HCT116 (cell line): ENCODE results near the gene SYT9. TPM values are rescaled to one million over a fixed set of nuclear protein-coding genes. Genes with fewer than 3 reads are reported as not detected.

ENCODE experiments used
- ATAC-seq: fragments of 200-7000 bp; cut with Tn5 transposase; 2 replicates; pipeline ENCODE4 v1.9.1; 2020; ENCODE audit warnings: mild to moderate bottlenecking, moderate library complexity
- BruUV-seq: library from RNA; stranded (reverse); fragments of 400-500 nt; replicated peaks from 2 replicates; lab custom pipeline; 2021; lab: Mats Ljungman, UMichigan
- CTCF ChIA-PET: fragments of 300-600 bp; sonication (Branson Sonifier 250); formaldehyde crosslinking; loops from one replicate; lab custom pipeline; 2021; ENCODE audit warnings: antibody characterized with exemption; lab: Charles Lee
- POLR2A ChIA-PET: fragments of 300-600, 350-600 bp; sonication (Branson Sonifier 250); formaldehyde crosslinking; loops from one replicate; lab custom pipeline; 2021; ENCODE audit warnings: antibody characterized with exemption; lab: Charles Lee
- RAD21 ChIA-PET, 2 experiments: fragments of 300-600 bp; sonication (Branson Sonifier 250); formaldehyde crosslinking; loops; one replicate each; lab custom pipeline; 2023; ENCODE audit warnings: low total read pairs in 2 of 2; ENCODE audit not compliant: uncharacterized antibody in 2 of 2, unreplicated experiment in 2 of 2, low non-redundant PET in 1 of 2; lab: Charles Lee
- DNase-seq: peaks from one replicate; pipeline ENCODE4 v3.0.0-alpha.2; 2010; ENCODE audit warnings: low read depth, low spot score
- H2AFZ ChIP-seq: fragments of 200-600 bp; shearing (Covaris generic), sonication (generic); 2 replicates; pipeline ENCODE4 v1.6.1; 2017; ENCODE audit warnings: low read depth, mixed run types, mixed read lengths, antibody characterized with exemption, low read length; ENCODE audit not compliant: poor library complexity, severe bottlenecking
- H3K27ac ChIP-seq: 2 replicates; pipeline ENCODE4 v1.5.1; 2012; ENCODE audit warnings: low read depth, low read length
- H3K27me3 ChIP-seq: fragments of 200-600 bp; sonication (generic); 2 replicates; pipeline ENCODE4 v1.6.1; 2016; ENCODE audit warnings: mixed run types, low read length, mixed read lengths; ENCODE audit not compliant: insufficient read depth
- H3K36me3 ChIP-seq, 2 experiments: fragments of 200-500 bp in 1 of 2; fragments of 200-600 bp in 1 of 2; sonication (Bioruptor generic) in 1 of 2; sonication (generic) in 1 of 2; 2 replicates each; pipeline versions ENCODE4 v1.5.1 to v1.6.1; 2014 to 2016; ENCODE audit warnings: low read length in 2 of 2, inconsistent platforms in 1 of 2, mixed read lengths in 1 of 2, mixed run types in 1 of 2; ENCODE audit not compliant: insufficient read depth in 2 of 2, control insufficient read depth in 1 of 2
- H3K4me1 ChIP-seq, 2 experiments: fragments of 200-600 bp in 1 of 2; sonication (generic) in 1 of 2; 2 replicates each; pipeline versions ENCODE4 v1.5.1 to v1.6.1; 2012 to 2017; ENCODE audit warnings: low read length in 2 of 2, inconsistent platforms in 1 of 2, mild to moderate bottlenecking in 1 of 2, mixed read lengths in 1 of 2, mixed run types in 1 of 2, moderate library complexity in 1 of 2; ENCODE audit not compliant: insufficient read depth in 2 of 2, control insufficient read depth in 1 of 2
- H3K4me2 ChIP-seq: fragments of 200-600 bp; sonication (generic); 2 replicates; pipeline ENCODE4 v1.6.1; 2017; ENCODE audit warnings: mixed run types, low read length, mixed read lengths
- H3K4me3 ChIP-seq, 2 experiments: fragments of 200-600 bp in 1 of 2; sonication (generic) in 1 of 2; replicated peaks in 1 of 2; 2 replicates each; pipeline ENCODE4 v1.5.1; 2011 to 2016; ENCODE audit warnings: low read length in 2 of 2, control low read depth in 1 of 2, low read depth in 1 of 2, mild to moderate bottlenecking in 1 of 2, mixed read lengths in 1 of 2, mixed run types in 1 of 2
- H3K79me2 ChIP-seq: fragments of 200-600 bp; sonication (generic); 2 replicates; pipeline ENCODE4 v1.6.1; 2017; ENCODE audit warnings: mild to moderate bottlenecking, mixed run types, low read length, moderate library complexity, mixed read lengths; ENCODE audit not compliant: insufficient read depth
- H3K9ac ChIP-seq: fragments of 200-600 bp; sonication (generic); 2 replicates; pipeline ENCODE4 v1.6.1; 2016; ENCODE audit warnings: low read length, mixed read lengths
- H3K9me2 ChIP-seq: fragments of 200-600 bp; sonication (generic), shearing (Covaris generic); 2 replicates; pipeline ENCODE4 v1.6.1; 2017; ENCODE audit warnings: mixed run types, mild to moderate bottlenecking, moderate library complexity; ENCODE audit not compliant: insufficient read depth
- H3K9me3 ChIP-seq, 2 experiments: fragments of 200-500 bp in 1 of 2; fragments of 200-600 bp in 1 of 2; sonication (Bioruptor generic) in 1 of 2; sonication (generic) in 1 of 2; 2 replicates each; pipeline ENCODE4 v1.6.1; 2014 to 2017; ENCODE audit warnings: low read length in 2 of 2, mixed read lengths in 2 of 2, inconsistent platforms in 1 of 2, low read depth in 1 of 2, mild to moderate bottlenecking in 1 of 2, mixed run types in 1 of 2, moderate library complexity in 1 of 2; ENCODE audit not compliant: control insufficient read depth in 1 of 2, insufficient read depth in 1 of 2
- H4K20me1 ChIP-seq: fragments of 200-600 bp; sonication (generic), shearing (Covaris generic); 2 replicates; pipeline ENCODE4 v1.6.1; 2017; ENCODE audit warnings: mixed run types, mild to moderate bottlenecking, moderate library complexity; ENCODE audit not compliant: insufficient read depth
- CEBPB ChIP-seq: IDR thresholded peaks from 2 replicates; pipeline ENCODE4 v1.6.1; 2012; ENCODE audit warnings: low read depth
- EZH2 ChIP-seq: fragments of 200-600 bp; sonication (generic); IDR thresholded peaks from 2 replicates; pipeline ENCODE4 v1.6.1; 2017; ENCODE audit warnings: antibody characterized with exemption, mixed run types
- FOSL1 ChIP-seq: IDR thresholded peaks from 2 replicates; pipeline ENCODE4 v1.6.1; 2012; ENCODE audit warnings: low read depth
- JUND ChIP-seq: IDR thresholded peaks from 2 replicates; pipeline ENCODE4 v1.6.1; 2012
- POLR2A ChIP-seq: IDR thresholded peaks from 2 replicates; pipeline ENCODE4 v1.7.0; 2011; ENCODE audit warnings: borderline replicate concordance; ENCODE audit not compliant: insufficient read depth, insufficient read length; ENCODE audit errors: extremely low read depth
- POLR2AphosphoS5 ChIP-seq: IDR thresholded peaks from 2 replicates; pipeline ENCODE4 v1.6.1; 2011; ENCODE audit warnings: mild to moderate bottlenecking, low read depth, low read length, moderate library complexity
- RAD21 ChIP-seq: IDR thresholded peaks from 2 replicates; pipeline ENCODE4 v1.6.1; 2012; ENCODE audit warnings: low read depth, mild to moderate bottlenecking
- YY1 ChIP-seq: IDR thresholded peaks from 2 replicates; pipeline ENCODE4 v1.6.1; 2011; ENCODE audit warnings: low read length, low read depth, moderate library complexity, mild to moderate bottlenecking; ENCODE audit not compliant: insufficient replicate concordance; ENCODE audit errors: extremely low read depth
- ZFX ChIP-seq: fragments of 450-650 bp; IDR thresholded peaks from 2 replicates; pipeline ENCODE4 v1.6.1; 2017
- intact Hi-C: fragments of 100-400 bp; cut with micrococcal nuclease; formaldehyde crosslinking; loops from 2 replicates; pipeline ENCODE4 v1.10.0; 2022
- total RNA-seq: library from RNA; stranded (reverse); gene quantifications from one replicate; pipeline ENCODE4 v1.2.1, GENCODE V29; 2021; ENCODE audit not compliant: unreplicated experiment
- TF ChIP-seq, protein P1 (sequence below): IDR thresholded peaks from 2 replicates; pipeline ENCODE4 v1.6.1; 2012
- TF ChIP-seq, protein P2 (sequence below), 3 experiments: fragments of 200-600 bp in 1 of 3; sonication (generic) in 1 of 3; IDR thresholded peaks in 2 of 3; conservative IDR thresholded peaks in 1 of 3; 2 replicates each; pipeline ENCODE4 v1.5.1; 2012 to 2017; ENCODE audit warnings: low read depth in 2 of 3, low read length in 2 of 3, antibody characterized with exemption in 1 of 3, borderline replicate concordance in 1 of 3, control low read depth in 1 of 3, mild to moderate bottlenecking in 1 of 3, mixed read lengths in 1 of 3, mixed run types in 1 of 3, moderate library complexity in 1 of 3; ENCODE audit not compliant: insufficient read depth in 1 of 3
- TF ChIP-seq, protein P3 (sequence below): IDR thresholded peaks from 2 replicates; pipeline ENCODE4 v1.6.1; 2012; ENCODE audit warnings: low read depth

Gene SYT9
- total RNA-seq, 1 experiment from 2014 or later = not detected

DNA sequence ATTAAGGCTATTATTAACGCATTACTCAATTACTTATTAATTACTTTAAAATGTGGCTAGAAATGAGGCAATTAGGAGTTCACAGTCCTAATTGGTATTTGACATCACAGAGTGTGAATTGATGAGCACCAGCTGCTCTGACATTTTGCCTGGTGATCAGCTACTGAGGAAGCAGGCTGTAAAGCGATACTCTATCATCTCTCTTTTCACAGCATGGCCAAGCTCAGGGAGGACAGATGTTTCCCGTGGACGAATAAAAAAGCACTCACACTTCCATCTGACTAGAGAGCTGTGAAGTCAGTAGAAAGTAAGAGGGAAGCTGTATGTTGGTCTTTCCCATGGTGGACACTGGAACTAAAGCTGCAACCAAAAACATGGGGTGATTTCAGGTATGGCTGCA is 29.1 kb upstream of the SYT9 start:
- Histone ChIP-seq H3K36me3 (no peaks in the 10 kb centered on the region), H3K27ac (no peak overlapping the region), H3K9me2 (no peaks in the 10 kb centered on the region), H3K9me3 (no peaks in the 10 kb centered on the region), H4K20me1 (no peaks in the 10 kb centered on the region), H3K4me3 (no peak overlapping the region), H3K27me3 (peaks cover 19% of the 10 kb centered on the region), H3K4me1 (no peaks in the 10 kb centered on the region), H3K9ac (no peak overlapping the region), H3K4me2 (no peak overlapping the region), H3K79me2 (no peaks in the 10 kb centered on the region), H2AFZ (no peak overlapping the region)
- RAD21 ChIA-PET = no interaction called here
- CTCF ChIA-PET = no interaction called here
- TF ChIP-seq, protein P1, sequence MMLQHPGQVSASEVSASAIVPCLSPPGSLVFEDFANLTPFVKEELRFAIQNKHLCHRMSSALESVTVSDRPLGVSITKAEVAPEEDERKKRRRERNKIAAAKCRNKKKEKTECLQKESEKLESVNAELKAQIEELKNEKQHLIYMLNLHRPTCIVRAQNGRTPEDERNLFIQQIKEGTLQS = no peak
- TF ChIP-seq CEBPB = no peak
- no peak for TF ChIP-seq EZH2
- no peak for TF ChIP-seq ZFX
- TF ChIP-seq, protein P2, sequence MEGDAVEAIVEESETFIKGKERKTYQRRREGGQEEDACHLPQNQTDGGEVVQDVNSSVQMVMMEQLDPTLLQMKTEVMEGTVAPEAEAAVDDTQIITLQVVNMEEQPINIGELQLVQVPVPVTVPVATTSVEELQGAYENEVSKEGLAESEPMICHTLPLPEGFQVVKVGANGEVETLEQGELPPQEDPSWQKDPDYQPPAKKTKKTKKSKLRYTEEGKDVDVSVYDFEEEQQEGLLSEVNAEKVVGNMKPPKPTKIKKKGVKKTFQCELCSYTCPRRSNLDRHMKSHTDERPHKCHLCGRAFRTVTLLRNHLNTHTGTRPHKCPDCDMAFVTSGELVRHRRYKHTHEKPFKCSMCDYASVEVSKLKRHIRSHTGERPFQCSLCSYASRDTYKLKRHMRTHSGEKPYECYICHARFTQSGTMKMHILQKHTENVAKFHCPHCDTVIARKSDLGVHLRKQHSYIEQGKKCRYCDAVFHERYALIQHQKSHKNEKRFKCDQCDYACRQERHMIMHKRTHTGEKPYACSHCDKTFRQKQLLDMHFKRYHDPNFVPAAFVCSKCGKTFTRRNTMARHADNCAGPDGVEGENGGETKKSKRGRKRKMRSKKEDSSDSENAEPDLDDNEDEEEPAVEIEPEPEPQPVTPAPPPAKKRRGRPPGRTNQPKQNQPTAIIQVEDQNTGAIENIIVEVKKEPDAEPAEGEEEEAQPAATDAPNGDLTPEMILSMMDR (IDR thresholded peaks at IDR 0.05 in 2 of 3, conservative IDR thresholded peaks at IDR 0.05 in 1 of 3; ENCODE audit: borderline replicate concordance in 1 of 3, insufficient read depth in 1 of 3, low read depth in 2 of 3, low read length in 2 of 3) = no peak
- TF ChIP-seq RAD21 = no peak
- TF ChIP-seq POLR2A = no peak
- no peak for TF ChIP-seq FOSL1
- no peak for TF ChIP-seq JUND
- TF ChIP-seq, protein P3, sequence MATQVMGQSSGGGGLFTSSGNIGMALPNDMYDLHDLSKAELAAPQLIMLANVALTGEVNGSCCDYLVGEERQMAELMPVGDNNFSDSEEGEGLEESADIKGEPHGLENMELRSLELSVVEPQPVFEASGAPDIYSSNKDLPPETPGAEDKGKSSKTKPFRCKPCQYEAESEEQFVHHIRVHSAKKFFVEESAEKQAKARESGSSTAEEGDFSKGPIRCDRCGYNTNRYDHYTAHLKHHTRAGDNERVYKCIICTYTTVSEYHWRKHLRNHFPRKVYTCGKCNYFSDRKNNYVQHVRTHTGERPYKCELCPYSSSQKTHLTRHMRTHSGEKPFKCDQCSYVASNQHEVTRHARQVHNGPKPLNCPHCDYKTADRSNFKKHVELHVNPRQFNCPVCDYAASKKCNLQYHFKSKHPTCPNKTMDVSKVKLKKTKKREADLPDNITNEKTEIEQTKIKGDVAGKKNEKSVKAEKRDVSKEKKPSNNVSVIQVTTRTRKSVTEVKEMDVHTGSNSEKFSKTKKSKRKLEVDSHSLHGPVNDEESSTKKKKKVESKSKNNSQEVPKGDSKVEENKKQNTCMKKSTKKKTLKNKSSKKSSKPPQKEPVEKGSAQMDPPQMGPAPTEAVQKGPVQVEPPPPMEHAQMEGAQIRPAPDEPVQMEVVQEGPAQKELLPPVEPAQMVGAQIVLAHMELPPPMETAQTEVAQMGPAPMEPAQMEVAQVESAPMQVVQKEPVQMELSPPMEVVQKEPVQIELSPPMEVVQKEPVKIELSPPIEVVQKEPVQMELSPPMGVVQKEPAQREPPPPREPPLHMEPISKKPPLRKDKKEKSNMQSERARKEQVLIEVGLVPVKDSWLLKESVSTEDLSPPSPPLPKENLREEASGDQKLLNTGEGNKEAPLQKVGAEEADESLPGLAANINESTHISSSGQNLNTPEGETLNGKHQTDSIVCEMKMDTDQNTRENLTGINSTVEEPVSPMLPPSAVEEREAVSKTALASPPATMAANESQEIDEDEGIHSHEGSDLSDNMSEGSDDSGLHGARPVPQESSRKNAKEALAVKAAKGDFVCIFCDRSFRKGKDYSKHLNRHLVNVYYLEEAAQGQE = no peak
- no peak for TF ChIP-seq POLR2AphosphoS5
- TF ChIP-seq YY1 = no peak
- ATAC-seq (no peak), DNase-seq (no peak)
- BruUV-seq = no TSS peak
- intact Hi-C loops = no loop called here
- POLR2A ChIA-PET = interaction anchor here (0.6 kb wide), 1 partner anchor 9 kb away, joined by 3 read pairs; no protein-coding TSS in a partner anchor
